Measurements from ENCODE around the gene CFAP100. TPM values are rescaled to one million over a fixed set of nuclear protein-coding genes. Genes with fewer than 3 reads are reported as not detected.

CFAP100 gene
- total RNA-seq, 1 experiment from 2014 or later = not detected

DNA sequence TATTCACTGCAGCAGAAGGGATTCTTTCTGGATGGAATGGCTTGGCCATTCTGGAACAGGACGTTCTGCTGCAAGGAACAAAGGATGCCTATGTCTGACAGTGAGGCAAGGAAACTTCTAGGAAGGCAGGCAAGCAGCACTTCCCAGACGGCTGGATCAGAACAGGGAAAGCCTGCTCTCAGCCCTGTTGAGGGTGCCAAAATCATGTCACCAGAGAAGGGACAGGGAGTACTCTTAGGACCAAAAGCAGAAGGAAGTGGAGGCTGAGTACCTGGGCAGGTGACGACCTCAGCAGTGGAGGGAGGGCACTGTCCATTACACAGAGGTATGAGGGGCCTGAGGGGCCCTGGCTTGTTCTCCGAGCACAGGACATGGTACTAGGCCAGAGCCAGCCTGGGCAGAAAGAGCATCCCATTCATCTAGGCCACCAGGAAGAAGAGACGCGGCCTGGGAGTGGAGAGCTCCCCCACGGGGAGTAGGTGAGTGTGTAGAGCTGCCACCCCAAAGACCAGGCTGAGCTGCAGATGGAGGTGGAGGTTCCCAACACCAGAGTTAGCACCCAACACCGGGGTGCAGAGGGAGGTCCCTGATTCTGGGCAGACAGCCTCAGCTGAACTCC lies 47.1 kb upstream of the CFAP100 start:
- CTCF ChIA-PET = interaction anchor here (0.8 kb wide), 1 partner anchor 135 kb away, joined by 4 read pairs; no protein-coding TSS in a partner anchor
- intact Hi-C loops (cut with micrococcal nuclease) = no loop called here
- DNase-seq (ENCODE audit: low read depth, low spot score) = no peak
- no peak for ATAC-seq
- Histone ChIP-seq H3K9me2 (ENCODE audit: insufficient read depth) (no peaks in the 10 kb centered on the region), H3K79me2 (ENCODE audit: insufficient read depth, low read length) (no peaks in the 10 kb centered on the region), H3K9ac (ENCODE audit: low read length) (no peak overlapping the region), H2AFZ (ENCODE audit: low read depth, low read length, poor library complexity, severe bottlenecking) (no peak overlapping the region), H3K4me1 (ENCODE audit: control insufficient read depth in 1 of 2, insufficient read depth in 2 of 2, low read length in 2 of 2) (no peaks in the 10 kb centered on the region), H4K20me1 (ENCODE audit: insufficient read depth) (no peaks in the 10 kb centered on the region), H3K4me2 (ENCODE audit: low read length) (no peak overlapping the region), H3K27ac (ENCODE audit: low read depth, low read length) (no peak overlapping the region), H3K27me3 (ENCODE audit: insufficient read depth, low read length) (no peaks in the 10 kb centered on the region), H3K9me3 (ENCODE audit: control insufficient read depth in 1 of 2, insufficient read depth in 1 of 2, low read depth in 1 of 2, low read length in 2 of 2) (no peaks in the 10 kb centered on the region), H3K36me3 (ENCODE audit: control insufficient read depth in 1 of 2, insufficient read depth in 2 of 2, low read length in 2 of 2) (no peaks in the 10 kb centered on the region), H3K4me3 (replicated peaks in 1 of 2; ENCODE audit: low read depth in 1 of 2, low read length in 2 of 2) (no peak overlapping the region)
- TF ChIP-seq EZH2phosphoT487 (IDR thresholded peaks at IDR 0.05; ENCODE audit: borderline replicate concordance) = no peak
- TF ChIP-seq MAX (IDR thresholded peaks at IDR 0.05) = no peak
- no peak for TF ChIP-seq ZFX (IDR thresholded peaks at IDR 0.05)
- TF ChIP-seq POLR2AphosphoS5 (IDR thresholded peaks at IDR 0.05; ENCODE audit: low read depth, low read length) = no peak
- TF ChIP-seq ZNF274 (IDR thresholded peaks at IDR 0.05; ENCODE audit: low read depth, low read length) = no peak
- POLR2A ChIA-PET = no interaction called here
- no TSS peak for BruUV-seq (replicated peaks)
- RAD21 ChIA-PET (ENCODE audit: low non-redundant PET in 1 of 2, low total read pairs in 2 of 2, uncharacterized antibody in 2 of 2, unreplicated experiment in 2 of 2) = interaction anchor here in 1 of 2 experiments (0.6 kb wide), 1 partner anchor 80 kb away, joined by 3 read pairs; no protein-coding TSS in a partner anchor

- ATAC-seq (peak; percentile 55; the same call in 1 of the 2 replicates), DNase-seq (ENCODE audit: low read depth, low spot score) (no peak)
- TF ChIP-seq ELF1 (IDR thresholded peaks at IDR 0.05; ENCODE audit: borderline replicate concordance, low read depth) = no peak
- TF ChIP-seq ZFX (IDR thresholded peaks at IDR 0.05) = no peak
- TF ChIP-seq CTCF (IDR thresholded peaks at IDR 0.05 in 2 of 3, conservative IDR thresholded peaks at IDR 0.05 in 1 of 3; ENCODE audit: borderline replicate concordance in 1 of 3, insufficient read depth in 1 of 3, low read depth in 2 of 3, low read length in 2 of 3) = peak in 2 of 3 experiments; percentile 23 to 40; a peak in 4 of 6 replicates
- no peak for TF ChIP-seq POLR2AphosphoS5 (IDR thresholded peaks at IDR 0.05; ENCODE audit: low read depth, low read length)
- Histone ChIP-seq H3K9me3 (ENCODE audit: control insufficient read depth in 1 of 2, insufficient read depth in 1 of 2, low read depth in 1 of 2, low read length in 2 of 2) (no peaks in the 10 kb centered on the region), H3K27ac (ENCODE audit: low read depth, low read length) (no peak overlapping the region), H2AFZ (ENCODE audit: low read depth, low read length, poor library complexity, severe bottlenecking) (no peak overlapping the region), H3K9ac (ENCODE audit: low read length) (no peak overlapping the region), H3K4me1 (ENCODE audit: control insufficient read depth in 1 of 2, insufficient read depth in 2 of 2, low read length in 2 of 2) (no peaks in the 10 kb centered on the region), H4K20me1 (ENCODE audit: insufficient read depth) (no peaks in the 10 kb centered on the region), H3K79me2 (ENCODE audit: insufficient read depth, low read length) (no peaks in the 10 kb centered on the region), H3K36me3 (ENCODE audit: control insufficient read depth in 1 of 2, insufficient read depth in 2 of 2, low read length in 2 of 2) (no peaks in the 10 kb centered on the region), H3K27me3 (ENCODE audit: insufficient read depth, low read length) (no peaks in the 10 kb centered on the region), H3K9me2 (ENCODE audit: insufficient read depth) (no peaks in the 10 kb centered on the region), H3K4me3 (replicated peaks in 1 of 2; ENCODE audit: low read depth in 1 of 2, low read length in 2 of 2) (no peak overlapping the region), H3K4me2 (ENCODE audit: low read length) (no peak overlapping the region)
- CTCF ChIA-PET = interaction anchor here (0.8 kb wide), 1 partner anchor 136 kb away, joined by 4 read pairs; no protein-coding TSS in a partner anchor
- POLR2A ChIA-PET = no interaction called here
- no TSS peak for BruUV-seq (replicated peaks)
- RAD21 ChIA-PET (ENCODE audit: low non-redundant PET in 1 of 2, low total read pairs in 2 of 2, uncharacterized antibody in 2 of 2, unreplicated experiment in 2 of 2) = no interaction called here
- intact Hi-C loops (cut with micrococcal nuclease) = no loop called here
Measured at GRCh38 chr3:126348308-126348920, 46.3 kb upstream of the CFAP100 start.
